Thyroid gland (tissue), 4 donors: ENCODE data around the gene PLCB4.

Experiments
- CTCF ChIP-seq, 6 experiments: fragments of 200-600 bp in 3 of 6; fragments of 450-650 bp in 3 of 6; sonication (generic) in 3 of 6; IDR thresholded peaks; one replicate each; pipeline ENCODE4 v1.5.1; 2016 to 2019; ENCODE audit warnings: antibody characterized with exemption in 6 of 6, mild to moderate bottlenecking in 2 of 6, inconsistent platforms in 1 of 6, moderate library complexity in 1 of 6
- POLR2A ChIP-seq, 2 donors: fragments of 450-650 bp; IDR thresholded peaks; one replicate each; pipeline ENCODE4 v1.6.1; 2017; ENCODE audit warnings: antibody characterized with exemption in 2 of 2, mild to moderate bottlenecking in 2 of 2, moderate library complexity in 1 of 2

DNA sequence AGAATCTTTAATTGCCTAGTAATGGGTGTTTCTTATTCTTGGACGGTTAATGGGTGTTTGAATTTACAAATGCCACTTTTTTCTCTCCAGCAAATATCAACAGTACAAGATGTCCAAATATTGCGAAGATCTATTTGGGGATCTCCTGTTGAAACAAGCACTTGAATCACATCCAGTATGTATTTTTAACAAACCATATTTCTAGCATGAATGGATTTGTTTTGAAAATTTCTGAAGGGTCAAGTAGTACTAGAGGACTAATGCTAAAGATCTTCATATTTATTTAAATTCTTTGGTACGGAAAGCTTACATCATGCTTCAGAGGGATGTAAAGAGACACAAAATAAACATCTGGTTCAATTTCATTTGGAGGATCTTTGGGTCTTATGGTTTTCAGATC, 321.6 kb downstream of the PLCB4 start:
- no peak for TF ChIP-seq POLR2A (IDR thresholded peaks at IDR 0.05)
- no peak for TF ChIP-seq CTCF (IDR thresholded peaks at IDR 0.05)
